KOPT-K1 (cell line): Measurements from ENCODE around the gene HS6ST3.

Experiments
- H3K27ac ChIP-seq: fragments of 200-600 bp; sonication (generic); 2 replicates; pipeline ENCODE4 v1.5.1; 2016; ENCODE audit warnings: antibody characterized with exemption, mild to moderate bottlenecking, low read depth, low read length; ENCODE audit not compliant: poor library complexity, severe bottlenecking
- H3K36me3 ChIP-seq: fragments of 200-600 bp; sonication (generic); 2 replicates; pipeline ENCODE4 v1.5.1; 2017; ENCODE audit warnings: antibody characterized with exemption, mild to moderate bottlenecking, low read length, moderate library complexity; ENCODE audit not compliant: insufficient read depth
- H3K9me3 ChIP-seq: fragments of 200-600 bp; sonication (generic); 2 replicates; pipeline ENCODE4 v1.5.1; 2017; ENCODE audit warnings: antibody characterized with exemption, low read length, mild to moderate bottlenecking; ENCODE audit not compliant: insufficient read depth, poor library complexity, severe bottlenecking

Gene HS6ST3

DNA sequence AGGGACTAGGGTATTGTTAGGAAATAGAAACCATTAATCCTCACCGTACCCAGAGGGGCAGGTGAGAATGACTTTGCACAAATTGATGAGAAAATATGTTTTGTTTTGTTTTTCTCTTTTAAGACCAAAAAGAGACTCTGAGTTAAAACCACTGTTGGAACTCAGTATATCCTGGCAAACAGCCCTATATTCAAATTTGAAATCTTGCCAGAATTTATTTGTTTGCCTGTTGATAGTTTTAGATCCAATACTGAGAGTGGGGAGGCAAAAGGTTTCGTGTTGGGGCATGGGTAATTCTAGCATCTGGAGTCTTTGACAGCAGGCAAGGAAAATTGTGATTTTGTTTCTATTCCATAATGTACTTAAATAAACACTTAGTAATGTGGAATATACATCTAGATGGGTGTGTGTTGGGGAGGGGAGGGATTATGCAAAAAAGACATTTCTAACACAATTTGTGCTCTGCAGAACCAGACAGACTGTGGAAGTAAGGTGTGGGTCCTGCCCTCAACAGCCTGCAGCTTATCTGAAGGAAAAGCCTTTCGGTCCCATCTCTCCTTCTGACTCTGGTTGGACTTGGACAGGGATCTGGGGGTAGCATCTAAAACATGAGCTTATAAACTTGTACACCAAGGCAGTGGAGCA lies 713.7 kb downstream of the HS6ST3 start:
- Histone ChIP-seq H3K36me3 (no peaks in the 10 kb centered on the region), H3K9me3 (no peaks in the 10 kb centered on the region), H3K27ac (no peak overlapping the region)

DNA sequence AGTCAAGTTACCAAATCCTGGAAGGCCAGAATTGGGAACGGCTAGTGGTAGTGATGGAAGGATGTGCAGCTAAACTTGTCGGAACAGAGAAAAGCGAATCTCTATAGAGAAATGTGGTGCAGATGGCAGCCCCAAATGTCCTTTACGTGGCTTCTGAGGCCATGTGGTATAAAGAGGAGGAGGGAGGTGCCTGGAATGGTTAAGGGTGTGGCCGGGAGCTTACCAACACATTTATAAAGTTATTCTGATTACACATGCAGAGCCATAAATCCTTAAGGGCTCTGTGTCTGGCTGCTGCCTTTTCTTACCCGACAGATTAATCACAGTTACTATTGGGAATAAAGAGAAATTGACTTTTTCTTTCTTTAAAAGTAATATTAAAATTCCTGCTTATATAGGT lies 714.3 kb downstream of the HS6ST3 start:
- no peaks in the 10 kb centered on the region for H3K36me3 ChIP-seq
- no peaks in the 10 kb centered on the region for H3K9me3 ChIP-seq
- no peak overlapping the region for H3K27ac ChIP-seq

DNA sequence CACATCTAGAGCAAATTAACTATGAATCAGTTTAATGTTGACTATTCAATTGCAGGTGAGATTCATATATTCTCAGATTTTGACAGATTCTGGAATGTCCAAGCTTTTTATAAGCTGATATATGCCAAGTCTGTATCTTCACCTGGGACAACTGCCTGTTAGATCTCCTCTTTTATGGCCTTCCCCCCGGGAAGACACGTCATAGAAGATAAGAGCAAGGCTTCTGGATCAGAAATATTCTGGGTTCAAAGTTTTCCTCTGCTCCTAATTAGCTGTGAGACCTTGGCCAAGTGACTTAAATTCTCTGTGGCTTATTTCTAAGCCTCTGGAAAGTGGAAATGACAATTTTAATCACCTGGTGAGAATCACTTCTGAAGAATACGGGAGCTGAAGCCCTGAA lies 716.8 kb downstream of the HS6ST3 start:
- Histone ChIP-seq H3K9me3 (no peaks in the 10 kb centered on the region), H3K36me3 (no peaks in the 10 kb centered on the region), H3K27ac (no peak overlapping the region)

GRCh38 chr13:96809366-96810096 lies 719.6 kb downstream of the HS6ST3 start:
- Histone ChIP-seq H3K36me3 (no peaks in the 10 kb centered on the region), H3K9me3 (peaks cover 6% of the 10 kb centered on the region), H3K27ac (no peak overlapping the region)

DNA sequence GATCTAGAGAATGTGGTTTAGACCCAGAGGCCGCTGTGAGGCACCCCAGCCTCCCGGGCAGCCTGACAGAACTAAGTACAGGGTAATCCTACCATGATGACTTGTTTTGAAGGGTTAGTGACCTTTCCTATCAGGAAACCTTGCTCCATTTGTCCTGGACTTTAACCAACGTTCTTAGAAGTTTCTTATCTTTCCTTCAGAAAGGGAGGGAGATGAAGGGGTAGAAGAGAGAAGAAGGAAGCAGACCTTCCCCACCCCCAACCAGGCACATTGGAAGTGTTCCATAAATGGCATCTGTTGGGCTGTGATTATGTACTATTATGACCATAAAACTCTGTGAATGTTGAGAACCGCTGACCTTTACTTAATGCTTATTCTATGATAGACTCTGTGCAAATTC lies 720.2 kb downstream of the HS6ST3 start:
- H3K9me3 ChIP-seq, result peaks cover 6% of the 10 kb centered on the region

DNA sequence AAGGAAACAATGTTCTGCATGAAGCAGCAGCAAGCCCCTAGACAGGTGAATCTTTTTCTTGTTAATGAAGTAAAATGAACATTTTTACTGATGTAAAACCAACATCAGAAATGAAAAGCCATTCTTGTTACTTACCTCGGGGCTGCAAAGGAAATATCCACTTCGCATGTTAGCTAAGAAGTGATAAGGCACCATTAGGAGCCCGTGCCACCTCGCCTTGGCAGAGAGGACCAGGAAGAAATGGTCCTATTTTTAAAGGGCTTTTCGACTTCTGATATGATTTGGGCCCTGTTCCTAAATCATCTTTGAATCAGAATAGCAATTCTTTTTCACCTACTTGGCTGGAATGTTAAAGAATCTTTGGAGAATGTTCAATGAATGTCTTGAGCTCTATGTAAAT lies 721.1 kb downstream of the HS6ST3 start:
- Histone ChIP-seq H3K36me3 (no peaks in the 10 kb centered on the region), H3K9me3 (peaks cover 6% of the 10 kb centered on the region), H3K27ac (no peak overlapping the region)

More for the DNA sequence above, 720.2 kb downstream of the HS6ST3 start:
- no peak overlapping the region for H3K27ac ChIP-seq
- H3K36me3 ChIP-seq, result no peaks in the 10 kb centered on the region

DNA sequence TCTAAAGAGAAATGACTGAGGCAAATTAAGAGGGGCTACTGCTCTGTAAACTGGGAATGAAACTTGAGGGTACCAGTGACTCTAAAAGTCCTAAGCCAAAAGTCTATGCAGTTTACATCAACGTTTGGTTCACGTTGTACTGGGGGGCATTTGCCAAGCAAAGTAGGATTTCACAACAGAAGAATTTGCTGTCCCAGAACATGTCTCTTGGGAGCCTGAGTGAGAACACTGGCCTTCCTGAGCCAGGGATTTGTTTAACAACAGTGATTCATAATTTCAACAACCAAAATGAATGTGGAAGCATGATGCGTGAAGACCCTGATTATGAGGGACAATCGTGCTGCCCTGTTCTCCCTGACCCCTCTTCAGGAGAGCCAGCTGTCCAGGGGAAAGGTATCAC lies 726.4 kb downstream of the HS6ST3 start:
- no peak overlapping the region for H3K27ac ChIP-seq

GRCh38 chr13:96816874-96817273 lies 727.0 kb downstream of the HS6ST3 start:
- H3K36me3 ChIP-seq, result no peaks in the 10 kb centered on the region
- peaks cover 6% of the 10 kb centered on the region for H3K9me3 ChIP-seq
- no peak overlapping the region for H3K27ac ChIP-seq

More for the DNA sequence above, 726.4 kb downstream of the HS6ST3 start:
- Histone ChIP-seq H3K36me3 (no peaks in the 10 kb centered on the region), H3K9me3 (peaks cover 6% of the 10 kb centered on the region)

GRCh38 chr13:96817336-96817941 lies 727.5 kb downstream of the HS6ST3 start:
- H3K9me3 ChIP-seq, result peaks cover 6% of the 10 kb centered on the region
- no peaks in the 10 kb centered on the region for H3K36me3 ChIP-seq
- no peak overlapping the region for H3K27ac ChIP-seq

DNA sequence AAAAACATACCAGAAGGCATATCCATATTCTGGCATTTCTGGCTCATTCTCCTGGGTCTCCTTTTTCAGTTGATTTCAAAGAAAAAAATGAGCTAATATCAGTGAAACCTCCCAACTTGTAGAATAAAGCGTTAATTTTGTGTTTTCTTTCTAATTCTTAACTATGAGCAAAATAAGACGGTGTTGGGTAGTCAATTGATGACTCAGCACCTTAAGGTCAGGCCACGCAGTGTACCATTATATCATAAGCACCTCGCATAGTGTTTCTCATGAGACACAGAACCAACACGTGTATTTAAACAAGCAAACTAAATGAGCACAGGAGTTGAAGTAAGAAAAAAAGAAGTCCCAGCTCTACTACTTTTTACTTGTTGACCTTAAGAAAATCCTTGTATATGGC lies 729.5 kb downstream of the HS6ST3 start:
- Histone ChIP-seq H3K9me3 (no peaks in the 10 kb centered on the region), H3K27ac (no peak overlapping the region), H3K36me3 (no peaks in the 10 kb centered on the region)

DNA sequence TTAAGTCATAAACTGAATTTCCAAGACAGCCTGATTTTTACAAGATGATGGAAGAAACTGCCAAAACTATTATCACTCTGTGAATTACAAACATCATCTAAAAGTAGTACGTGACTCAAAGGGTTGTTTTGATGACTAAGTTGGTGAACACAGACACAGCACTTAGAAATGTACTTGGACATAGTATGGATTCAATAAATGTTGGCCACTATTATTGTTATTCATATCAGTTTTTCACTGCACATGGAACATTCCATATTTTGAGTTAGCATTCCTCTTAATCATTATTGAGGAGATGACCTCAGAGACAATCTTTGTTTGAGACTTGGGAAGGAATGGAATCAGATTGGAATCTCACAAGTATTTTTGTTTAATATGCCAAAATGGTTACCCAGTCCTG lies 731.5 kb downstream of the HS6ST3 start:
- Histone ChIP-seq H3K36me3 (no peaks in the 10 kb centered on the region), H3K9me3 (no peaks in the 10 kb centered on the region), H3K27ac (no peak overlapping the region)

GRCh38 chr13:96821971-96822370 lies 732.1 kb downstream of the HS6ST3 start:
- Histone ChIP-seq H3K9me3 (no peaks in the 10 kb centered on the region), H3K36me3 (no peaks in the 10 kb centered on the region), H3K27ac (no peak overlapping the region)

DNA sequence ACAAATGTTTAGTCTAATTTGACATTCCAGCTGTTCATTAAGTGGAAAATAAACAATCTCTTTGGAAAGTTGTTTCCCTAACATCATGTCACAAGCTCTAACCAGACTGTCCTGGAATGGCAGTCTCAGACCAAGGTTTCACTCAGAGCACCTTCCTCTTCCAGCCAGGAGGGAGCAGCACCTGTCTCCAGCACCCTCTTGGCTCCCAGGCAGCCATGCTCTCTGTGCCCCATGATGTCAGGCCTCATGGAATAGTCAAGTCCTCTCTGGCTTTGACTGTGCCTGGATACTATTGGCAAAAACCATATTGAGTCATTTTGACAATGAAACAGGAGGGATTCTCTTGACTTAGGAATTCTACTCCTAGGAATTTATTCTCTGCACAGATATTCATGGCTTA lies 733.0 kb downstream of the HS6ST3 start:
- H3K9me3 ChIP-seq, result no peaks in the 10 kb centered on the region
- no peak overlapping the region for H3K27ac ChIP-seq
- H3K36me3 ChIP-seq, result no peaks in the 10 kb centered on the region

- H3K9me3 ChIP-seq, result no peaks in the 10 kb centered on the region
- H3K36me3 ChIP-seq, result no peaks in the 10 kb centered on the region
- H3K27ac ChIP-seq, result no peak overlapping the region
Observed at GRCh38 chr13:96824140-96824539, 734.2 kb downstream of the HS6ST3 start.

- no peak overlapping the region for H3K27ac ChIP-seq
- H3K36me3 ChIP-seq, result no peaks in the 10 kb centered on the region
- H3K9me3 ChIP-seq, result no peaks in the 10 kb centered on the region
Observed at GRCh38 chr13:96825653-96826052, 735.7 kb downstream of the HS6ST3 start.

- Histone ChIP-seq H3K36me3 (no peaks in the 10 kb centered on the region), H3K27ac (no peak overlapping the region), H3K9me3 (no peaks in the 10 kb centered on the region)
Observed at GRCh38 chr13:96834626-96835025, 744.7 kb downstream of the HS6ST3 start.
